Measurements from ENCODE around the gene HPCAL4.

DNA sequence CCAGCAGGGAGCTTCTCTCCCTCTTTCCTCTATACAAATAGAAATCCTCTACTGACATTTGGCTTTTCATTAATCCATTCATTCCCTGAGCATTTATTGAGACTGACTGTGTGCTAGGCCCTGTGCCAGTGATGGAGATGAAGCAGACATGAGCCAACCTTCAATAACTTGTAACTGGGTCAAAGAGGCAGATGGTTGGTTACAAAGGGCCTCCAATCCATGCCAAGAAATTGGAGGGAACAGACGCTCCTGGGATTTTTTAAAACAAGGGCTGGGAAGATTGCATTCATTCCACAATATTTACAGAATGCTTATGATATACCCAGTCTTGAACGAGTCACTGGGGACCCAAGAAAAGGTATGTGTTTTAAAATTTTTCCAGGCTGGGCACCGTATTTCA, 6.2 kb downstream of the HPCAL4 start:
- no peak for TF ChIP-seq PRRX2 (CRISPR knock-in tag; IDR thresholded peaks at IDR 0.05)
- TF ChIP-seq, protein P1, sequence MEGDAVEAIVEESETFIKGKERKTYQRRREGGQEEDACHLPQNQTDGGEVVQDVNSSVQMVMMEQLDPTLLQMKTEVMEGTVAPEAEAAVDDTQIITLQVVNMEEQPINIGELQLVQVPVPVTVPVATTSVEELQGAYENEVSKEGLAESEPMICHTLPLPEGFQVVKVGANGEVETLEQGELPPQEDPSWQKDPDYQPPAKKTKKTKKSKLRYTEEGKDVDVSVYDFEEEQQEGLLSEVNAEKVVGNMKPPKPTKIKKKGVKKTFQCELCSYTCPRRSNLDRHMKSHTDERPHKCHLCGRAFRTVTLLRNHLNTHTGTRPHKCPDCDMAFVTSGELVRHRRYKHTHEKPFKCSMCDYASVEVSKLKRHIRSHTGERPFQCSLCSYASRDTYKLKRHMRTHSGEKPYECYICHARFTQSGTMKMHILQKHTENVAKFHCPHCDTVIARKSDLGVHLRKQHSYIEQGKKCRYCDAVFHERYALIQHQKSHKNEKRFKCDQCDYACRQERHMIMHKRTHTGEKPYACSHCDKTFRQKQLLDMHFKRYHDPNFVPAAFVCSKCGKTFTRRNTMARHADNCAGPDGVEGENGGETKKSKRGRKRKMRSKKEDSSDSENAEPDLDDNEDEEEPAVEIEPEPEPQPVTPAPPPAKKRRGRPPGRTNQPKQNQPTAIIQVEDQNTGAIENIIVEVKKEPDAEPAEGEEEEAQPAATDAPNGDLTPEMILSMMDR (IDR thresholded peaks at IDR 0.05): no peak
